Middle frontal gyrus (tissue), 1 donor: Measurements from ENCODE around the gene BSN.
"Not testable (repeated sequence)": the region's sequence is repeated elsewhere in the genome, so short reads cannot be mapped to it uniquely, and the experiment has no call there.

Source experiments
- DNase-seq: peaks from one replicate; pipeline ENCODE4 v3.0.0-alpha.2; 2015; ENCODE audit warnings: low spot score; ENCODE audit errors: extremely low spot score

Gene BSN

GRCh38 chr3:49694409-49695070 lies 140.3 kb downstream of the BSN start:
- DNase-seq, result not testable (repeated sequence)

GRCh38 chr3:49695350-49696015 lies 141.2 kb downstream of the BSN start:
- not testable (repeated sequence) for DNase-seq

DNA sequence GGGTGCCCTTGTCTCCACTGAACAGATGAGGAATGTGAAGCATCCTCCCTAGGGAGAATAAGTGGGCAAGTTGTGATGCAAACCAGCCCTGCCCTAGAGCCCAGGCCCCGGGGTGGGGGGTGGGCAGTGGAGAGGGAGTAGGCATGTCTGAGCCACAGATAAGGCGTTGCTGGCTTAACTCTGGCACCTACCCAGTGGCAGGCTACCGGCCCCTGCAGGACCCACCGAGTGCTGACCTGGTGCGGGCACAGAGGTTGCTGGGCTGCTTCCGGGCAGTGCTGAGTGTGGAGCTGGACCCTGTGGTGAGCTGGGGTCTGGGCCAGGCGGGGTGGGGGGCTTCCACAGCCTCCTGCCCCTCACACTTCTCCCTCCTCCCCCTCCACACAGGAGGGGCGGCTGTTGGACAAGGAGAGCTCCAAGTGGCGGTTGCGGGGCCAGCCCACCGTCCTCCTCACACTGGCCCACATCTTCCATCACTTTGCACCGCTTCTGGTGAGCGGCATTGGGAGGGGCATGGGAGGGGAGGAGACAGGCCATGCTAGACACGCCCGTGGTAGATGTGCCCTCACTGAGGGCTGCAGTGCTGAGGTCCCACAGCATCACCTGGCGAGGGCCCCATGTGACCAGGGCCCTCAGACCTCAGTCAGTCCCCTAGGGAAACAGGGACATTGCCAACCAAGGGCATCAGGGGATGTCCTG lies 145.2 kb downstream of the BSN start:
- DNase-seq, result no peak

- DNase-seq, result no peak
These were observed 145.7 kb downstream of the BSN start for GRCh38 chr3:49700014-49700413.

DNA sequence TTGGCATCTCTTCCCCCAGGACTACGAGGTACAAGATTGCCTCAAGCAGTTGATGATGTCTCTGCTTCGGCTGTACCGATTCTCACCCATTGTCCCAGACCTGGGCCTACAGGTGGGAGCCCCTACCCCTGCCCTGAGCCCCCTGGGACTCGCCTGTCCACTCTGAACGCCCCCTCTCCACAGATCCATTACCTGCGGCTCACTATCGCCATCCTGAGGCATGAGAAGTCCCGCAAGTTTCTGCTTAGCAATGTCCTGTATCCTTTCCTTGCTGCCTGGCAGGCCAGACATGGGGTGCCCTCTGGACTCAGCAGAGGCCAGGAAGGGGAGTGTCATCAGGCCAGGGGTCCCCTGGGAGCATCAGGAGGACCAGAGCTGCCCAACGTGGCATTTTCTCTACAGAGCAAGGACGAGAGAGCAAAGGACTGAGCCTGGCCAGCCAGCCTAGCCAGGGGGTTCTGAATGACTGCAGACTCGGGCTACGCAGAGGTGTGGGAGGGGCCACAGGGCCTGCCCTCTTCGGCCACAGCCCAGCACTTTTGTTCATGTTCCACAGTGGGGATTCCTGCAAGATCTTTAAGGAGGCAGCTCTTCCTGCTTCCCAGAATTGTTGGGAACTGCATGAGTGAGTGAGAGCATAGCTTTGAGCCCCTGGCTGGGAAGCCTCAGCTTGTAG lies 146.3 kb downstream of the BSN start:
- DNase-seq, result no peak

GRCh38 chr3:49701388-49702077 lies 147.3 kb downstream of the BSN start:
- no peak for DNase-seq

GRCh38 chr3:49702672-49703071 lies 148.4 kb downstream of the BSN start:
- DNase-seq, result no peak

GRCh38 chr3:49703443-49703927 lies 149.2 kb downstream of the BSN start:
- no peak for DNase-seq

DNA sequence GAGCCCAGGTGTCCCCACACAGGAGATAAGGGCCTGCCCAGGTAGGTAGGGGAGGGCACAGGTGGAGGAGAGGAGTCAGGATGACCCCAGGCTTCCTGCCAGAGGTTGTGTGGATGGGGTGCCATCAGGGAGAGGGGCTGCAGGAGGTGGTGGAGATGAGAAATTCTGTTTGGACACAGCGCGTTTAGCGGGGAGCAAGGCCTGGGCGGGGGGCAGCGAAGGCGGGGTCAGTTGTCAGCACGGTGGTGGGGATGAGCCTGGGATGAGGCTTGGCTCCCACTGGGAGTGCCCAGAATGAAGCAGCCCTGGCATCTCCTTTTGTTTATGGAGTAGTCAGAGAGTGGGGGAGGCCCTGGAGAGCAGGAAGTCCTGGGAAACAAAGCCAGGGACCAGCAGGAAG lies 149.7 kb downstream of the BSN start:
- no peak for DNase-seq

GRCh38 chr3:49704629-49705028 lies 150.4 kb downstream of the BSN start:
- no peak for DNase-seq

- DNase-seq, result no peak
These were observed 151.2 kb downstream of the BSN start for GRCh38 chr3:49705390-49705960.

GRCh38 chr3:49706456-49707112 lies 152.3 kb downstream of the BSN start:
- DNase-seq, result no peak

- DNase-seq, result no peak
These were observed 152.8 kb downstream of the BSN start for GRCh38 chr3:49707113-49707480.

- DNase-seq, result no peak
These were observed 155.6 kb downstream of the BSN start for GRCh38 chr3:49709852-49710251.

GRCh38 chr3:49711489-49711888 lies 157.2 kb downstream of the BSN start:
- no peak for DNase-seq

DNA sequence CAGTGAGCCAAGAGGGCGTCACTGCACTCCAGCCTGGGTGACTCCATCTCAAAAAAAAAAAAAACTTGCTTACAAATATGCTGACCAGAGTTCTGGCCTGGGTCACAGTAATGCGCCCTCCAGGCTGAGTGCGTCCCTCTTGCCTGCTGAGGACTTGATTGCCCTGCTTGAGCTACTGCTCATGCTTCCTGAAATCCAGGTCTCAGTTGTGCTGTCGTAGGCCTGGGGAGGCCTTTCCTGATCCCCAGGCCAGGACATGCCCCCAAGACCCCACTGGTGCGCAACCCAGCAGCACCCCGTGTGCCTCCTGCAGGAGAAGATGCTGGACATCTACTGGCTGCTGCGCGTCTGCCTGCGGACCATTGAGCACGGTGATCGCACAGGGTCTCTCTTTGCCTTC lies 157.9 kb downstream of the BSN start:
- DNase-seq, result no peak

- DNase-seq, result no peak
These were observed 158.5 kb downstream of the BSN start for GRCh38 chr3:49712631-49713317.

DNA sequence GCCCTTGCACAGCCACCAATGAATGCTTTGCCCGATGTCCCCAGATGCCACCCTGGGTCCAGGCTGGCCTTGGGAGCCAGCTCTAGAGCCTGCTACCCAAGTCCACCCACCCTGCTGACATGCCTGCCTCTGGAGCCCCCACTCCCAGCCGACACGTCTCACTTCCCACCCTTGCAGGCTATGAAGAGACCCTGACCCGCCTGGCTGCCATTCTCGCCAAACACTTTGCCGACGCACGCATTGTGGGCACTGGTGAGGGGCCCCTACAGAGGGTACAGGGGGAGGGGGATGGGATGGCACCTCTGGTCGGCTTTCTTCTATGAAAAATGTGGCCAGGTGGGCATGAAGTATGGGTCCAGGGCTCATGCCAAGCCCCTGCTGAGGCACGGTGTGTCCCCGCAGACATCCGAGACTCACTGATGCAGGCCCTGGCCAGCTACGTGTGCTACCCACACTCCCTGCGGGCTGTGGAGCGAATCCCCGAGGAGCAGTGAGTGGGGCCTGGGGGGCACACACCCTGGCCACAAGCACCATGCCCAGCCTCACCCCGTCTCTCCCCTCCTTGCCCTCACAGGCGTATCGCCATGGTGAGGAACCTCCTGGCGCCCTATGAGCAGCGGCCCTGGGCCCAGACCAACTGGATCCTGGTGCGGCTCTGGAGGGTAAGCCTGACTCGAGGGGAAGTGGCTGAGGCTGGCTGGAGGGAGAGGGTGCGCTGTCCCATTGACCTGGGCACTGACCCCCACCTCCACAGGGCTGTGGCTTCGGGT lies 159.2 kb downstream of the BSN start:
- DNase-seq, result no peak
